ENCODE measurements around the gene IQSEC1. TPM values are rescaled to one million over a fixed set of nuclear protein-coding genes. Genes with fewer than 3 reads are reported as not detected.

The IQSEC1 gene
- total RNA-seq, 1 experiment from 2014 or later: 28.1 TPM

DNA sequence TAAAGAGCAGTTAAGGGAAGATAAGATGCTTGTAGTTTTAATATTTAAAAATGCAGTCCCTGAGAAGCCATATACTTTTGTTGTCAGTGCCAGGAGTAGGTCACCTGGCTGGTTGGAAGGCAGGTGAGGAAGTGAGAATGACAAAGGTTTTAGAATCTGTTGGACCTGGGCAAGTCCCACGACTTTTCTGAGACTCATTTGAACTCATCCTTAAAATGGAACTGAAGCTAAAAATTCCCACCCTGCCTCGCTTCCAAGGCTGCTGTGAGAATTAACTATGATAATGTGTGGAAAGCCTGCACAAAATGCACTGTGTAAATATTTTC is 77.1 kb downstream of the IQSEC1 start:
- peaks cover 19 to 40% of the 10 kb centered on the region in 2 experiments for H3K4me1 ChIP-seq (ENCODE audit: control insufficient read depth in 1 of 2, insufficient read depth in 2 of 2, low read length in 2 of 2)
- ChIA-PET RAD21 (ENCODE audit: low non-redundant PET in 1 of 2, low total read pairs in 2 of 2, uncharacterized antibody in 2 of 2, unreplicated experiment in 2 of 2) (no interaction called here), CTCF (interaction anchor here (1.0 to 3.0 kb wide), 3 partner anchors 10 to 12 kb away, joined by 3 to 35 read pairs (median 13); no protein-coding TSS in a partner anchor), POLR2A (interaction anchor here (2.1 kb wide), 1 partner anchor 8 kb away, joined by 6 read pairs; no protein-coding TSS in a partner anchor)
- H3K27ac ChIP-seq (ENCODE audit: low read depth, low read length): no peak overlapping the region
- DNase-seq (ENCODE audit: low read depth, low spot score) (no peak), ATAC-seq (no peak)
- TF ChIP-seq FOSL1 (IDR thresholded peaks at IDR 0.05; ENCODE audit: low read depth) (no peak), EZH2 (IDR thresholded peaks at IDR 0.05) (no peak), CBX3 (IDR thresholded peaks at IDR 0.05; ENCODE audit: low read depth) (no peak), JUND (IDR thresholded peaks at IDR 0.05) (no peak), RAD21 (IDR thresholded peaks at IDR 0.05; ENCODE audit: low read depth) (no peak), SP1 (IDR thresholded peaks at IDR 0.05; ENCODE audit: low read depth) (no peak), ZFX (IDR thresholded peaks at IDR 0.05) (no peak), CEBPB (IDR thresholded peaks at IDR 0.05; ENCODE audit: low read depth) (no peak), TCF7L2 (IDR thresholded peaks at IDR 0.05; ENCODE audit: borderline replicate concordance, extremely low read depth, insufficient read depth, insufficient read length) (no peak), ELF1 (IDR thresholded peaks at IDR 0.05; ENCODE audit: borderline replicate concordance, low read depth) (no peak), POLR2AphosphoS5 (IDR thresholded peaks at IDR 0.05; ENCODE audit: low read depth, low read length) (no peak), ZNF274 (IDR thresholded peaks at IDR 0.05; ENCODE audit: low read depth, low read length) (no peak), YY1 (IDR thresholded peaks at IDR 0.05; ENCODE audit: extremely low read depth, insufficient replicate concordance, low read depth, low read length) (no peak), EGR1 (IDR thresholded peaks at IDR 0.05; ENCODE audit: low read depth) (no peak), SRF (IDR thresholded peaks at IDR 0.05; ENCODE audit: low read depth) (no peak)
- TF ChIP-seq, protein P1, sequence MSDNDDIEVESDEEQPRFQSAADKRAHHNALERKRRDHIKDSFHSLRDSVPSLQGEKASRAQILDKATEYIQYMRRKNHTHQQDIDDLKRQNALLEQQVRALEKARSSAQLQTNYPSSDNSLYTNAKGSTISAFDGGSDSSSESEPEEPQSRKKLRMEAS (IDR thresholded peaks at IDR 0.05): no peak
- TF ChIP-seq, protein P2, sequence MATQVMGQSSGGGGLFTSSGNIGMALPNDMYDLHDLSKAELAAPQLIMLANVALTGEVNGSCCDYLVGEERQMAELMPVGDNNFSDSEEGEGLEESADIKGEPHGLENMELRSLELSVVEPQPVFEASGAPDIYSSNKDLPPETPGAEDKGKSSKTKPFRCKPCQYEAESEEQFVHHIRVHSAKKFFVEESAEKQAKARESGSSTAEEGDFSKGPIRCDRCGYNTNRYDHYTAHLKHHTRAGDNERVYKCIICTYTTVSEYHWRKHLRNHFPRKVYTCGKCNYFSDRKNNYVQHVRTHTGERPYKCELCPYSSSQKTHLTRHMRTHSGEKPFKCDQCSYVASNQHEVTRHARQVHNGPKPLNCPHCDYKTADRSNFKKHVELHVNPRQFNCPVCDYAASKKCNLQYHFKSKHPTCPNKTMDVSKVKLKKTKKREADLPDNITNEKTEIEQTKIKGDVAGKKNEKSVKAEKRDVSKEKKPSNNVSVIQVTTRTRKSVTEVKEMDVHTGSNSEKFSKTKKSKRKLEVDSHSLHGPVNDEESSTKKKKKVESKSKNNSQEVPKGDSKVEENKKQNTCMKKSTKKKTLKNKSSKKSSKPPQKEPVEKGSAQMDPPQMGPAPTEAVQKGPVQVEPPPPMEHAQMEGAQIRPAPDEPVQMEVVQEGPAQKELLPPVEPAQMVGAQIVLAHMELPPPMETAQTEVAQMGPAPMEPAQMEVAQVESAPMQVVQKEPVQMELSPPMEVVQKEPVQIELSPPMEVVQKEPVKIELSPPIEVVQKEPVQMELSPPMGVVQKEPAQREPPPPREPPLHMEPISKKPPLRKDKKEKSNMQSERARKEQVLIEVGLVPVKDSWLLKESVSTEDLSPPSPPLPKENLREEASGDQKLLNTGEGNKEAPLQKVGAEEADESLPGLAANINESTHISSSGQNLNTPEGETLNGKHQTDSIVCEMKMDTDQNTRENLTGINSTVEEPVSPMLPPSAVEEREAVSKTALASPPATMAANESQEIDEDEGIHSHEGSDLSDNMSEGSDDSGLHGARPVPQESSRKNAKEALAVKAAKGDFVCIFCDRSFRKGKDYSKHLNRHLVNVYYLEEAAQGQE (IDR thresholded peaks at IDR 0.05; ENCODE audit: low read depth): no peak
- TF ChIP-seq, protein P3, sequence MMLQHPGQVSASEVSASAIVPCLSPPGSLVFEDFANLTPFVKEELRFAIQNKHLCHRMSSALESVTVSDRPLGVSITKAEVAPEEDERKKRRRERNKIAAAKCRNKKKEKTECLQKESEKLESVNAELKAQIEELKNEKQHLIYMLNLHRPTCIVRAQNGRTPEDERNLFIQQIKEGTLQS (IDR thresholded peaks at IDR 0.05): no peak
- TF ChIP-seq, protein P4, sequence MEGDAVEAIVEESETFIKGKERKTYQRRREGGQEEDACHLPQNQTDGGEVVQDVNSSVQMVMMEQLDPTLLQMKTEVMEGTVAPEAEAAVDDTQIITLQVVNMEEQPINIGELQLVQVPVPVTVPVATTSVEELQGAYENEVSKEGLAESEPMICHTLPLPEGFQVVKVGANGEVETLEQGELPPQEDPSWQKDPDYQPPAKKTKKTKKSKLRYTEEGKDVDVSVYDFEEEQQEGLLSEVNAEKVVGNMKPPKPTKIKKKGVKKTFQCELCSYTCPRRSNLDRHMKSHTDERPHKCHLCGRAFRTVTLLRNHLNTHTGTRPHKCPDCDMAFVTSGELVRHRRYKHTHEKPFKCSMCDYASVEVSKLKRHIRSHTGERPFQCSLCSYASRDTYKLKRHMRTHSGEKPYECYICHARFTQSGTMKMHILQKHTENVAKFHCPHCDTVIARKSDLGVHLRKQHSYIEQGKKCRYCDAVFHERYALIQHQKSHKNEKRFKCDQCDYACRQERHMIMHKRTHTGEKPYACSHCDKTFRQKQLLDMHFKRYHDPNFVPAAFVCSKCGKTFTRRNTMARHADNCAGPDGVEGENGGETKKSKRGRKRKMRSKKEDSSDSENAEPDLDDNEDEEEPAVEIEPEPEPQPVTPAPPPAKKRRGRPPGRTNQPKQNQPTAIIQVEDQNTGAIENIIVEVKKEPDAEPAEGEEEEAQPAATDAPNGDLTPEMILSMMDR (IDR thresholded peaks at IDR 0.05 in 2 of 3, conservative IDR thresholded peaks at IDR 0.05 in 1 of 3; ENCODE audit: borderline replicate concordance in 1 of 3, insufficient read depth in 1 of 3, low read depth in 2 of 3, low read length in 2 of 3): no peak
- TF ChIP-seq, protein P5, sequence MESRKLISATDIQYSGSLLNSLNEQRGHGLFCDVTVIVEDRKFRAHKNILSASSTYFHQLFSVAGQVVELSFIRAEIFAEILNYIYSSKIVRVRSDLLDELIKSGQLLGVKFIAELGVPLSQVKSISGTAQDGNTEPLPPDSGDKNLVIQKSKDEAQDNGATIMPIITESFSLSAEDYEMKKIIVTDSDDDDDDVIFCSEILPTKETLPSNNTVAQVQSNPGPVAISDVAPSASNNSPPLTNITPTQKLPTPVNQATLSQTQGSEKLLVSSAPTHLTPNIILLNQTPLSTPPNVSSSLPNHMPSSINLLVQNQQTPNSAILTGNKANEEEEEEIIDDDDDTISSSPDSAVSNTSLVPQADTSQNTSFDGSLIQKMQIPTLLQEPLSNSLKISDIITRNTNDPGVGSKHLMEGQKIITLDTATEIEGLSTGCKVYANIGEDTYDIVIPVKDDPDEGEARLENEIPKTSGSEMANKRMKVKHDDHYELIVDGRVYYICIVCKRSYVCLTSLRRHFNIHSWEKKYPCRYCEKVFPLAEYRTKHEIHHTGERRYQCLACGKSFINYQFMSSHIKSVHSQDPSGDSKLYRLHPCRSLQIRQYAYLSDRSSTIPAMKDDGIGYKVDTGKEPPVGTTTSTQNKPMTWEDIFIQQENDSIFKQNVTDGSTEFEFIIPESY (IDR thresholded peaks at IDR 0.05; ENCODE audit: extremely low read depth, insufficient replicate concordance, low read length): no peak
- H4K20me1 ChIP-seq (ENCODE audit: insufficient read depth): no peaks in the 10 kb centered on the region
- no peaks in the 10 kb centered on the region for H3K9me3 ChIP-seq (ENCODE audit: control insufficient read depth in 1 of 2, insufficient read depth in 1 of 2, low read depth in 1 of 2, low read length in 2 of 2)
- no peak overlapping the region for H3K4me3 ChIP-seq (replicated peaks in 1 of 2; ENCODE audit: low read depth in 1 of 2, low read length in 2 of 2)
- H3K9me2 ChIP-seq (ENCODE audit: insufficient read depth): no peaks in the 10 kb centered on the region
- no peak overlapping the region for H3K4me2 ChIP-seq (ENCODE audit: low read length)
- BruUV-seq (replicated peaks): no TSS peak
- H3K9ac ChIP-seq (ENCODE audit: low read length): no peak overlapping the region
- no peak overlapping the region for H2AFZ ChIP-seq (ENCODE audit: low read depth, low read length, poor library complexity, severe bottlenecking)
- intact Hi-C loops (cut with micrococcal nuclease): no loop called here
- H3K27me3 ChIP-seq (ENCODE audit: insufficient read depth, low read length): no peaks in the 10 kb centered on the region
- no peaks in the 10 kb centered on the region for H3K36me3 ChIP-seq (ENCODE audit: control insufficient read depth in 1 of 2, insufficient read depth in 2 of 2, low read length in 2 of 2)
- no peaks in the 10 kb centered on the region for H3K79me2 ChIP-seq (ENCODE audit: insufficient read depth, low read length)
